D721Med (cell line): ENCODE results near the gene ADGRB2.

Source experiments
- DNase-seq: peaks from one replicate; pipeline ENCODE4 v3.0.0; 2011; ENCODE audit warnings: low spot score; ENCODE audit not compliant: insufficient read length
- FAIRE-seq: peaks from 2 replicates; lab custom pipeline; 2011; peaks lifted over from hg19 to GRCh38; lab: Jason Lieb, UNC
- TF ChIP-seq, protein P1 (sequence below): IDR thresholded peaks from 2 replicates; pipeline ENCODE4 v1.5.1; 2012; ENCODE audit warnings: mild to moderate bottlenecking, control low read depth; ENCODE audit not compliant: insufficient read depth; ENCODE audit errors: missing control alignments

The ADGRB2 gene

DNA sequence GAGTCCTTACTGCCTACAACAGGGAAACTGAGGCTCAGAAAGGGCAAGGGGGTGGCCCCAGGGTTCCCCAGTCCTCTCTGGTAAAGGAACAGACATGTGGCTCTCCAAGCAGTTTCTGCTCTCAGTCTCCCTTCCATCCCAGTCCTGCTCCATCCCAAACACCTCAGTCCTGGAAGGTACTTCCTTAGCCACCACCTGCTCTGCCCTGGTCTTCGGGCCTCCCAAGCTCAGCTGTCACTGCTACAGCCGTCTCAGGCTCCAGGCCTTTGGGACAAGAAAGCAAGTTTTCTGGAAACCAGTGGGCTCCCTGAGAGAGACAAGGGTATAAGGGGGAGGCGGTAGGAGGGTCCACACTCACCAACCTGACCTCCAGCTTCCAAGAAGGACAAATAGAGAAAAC, 23.1 kb upstream of the ADGRB2 start:
- TF ChIP-seq, protein P1, sequence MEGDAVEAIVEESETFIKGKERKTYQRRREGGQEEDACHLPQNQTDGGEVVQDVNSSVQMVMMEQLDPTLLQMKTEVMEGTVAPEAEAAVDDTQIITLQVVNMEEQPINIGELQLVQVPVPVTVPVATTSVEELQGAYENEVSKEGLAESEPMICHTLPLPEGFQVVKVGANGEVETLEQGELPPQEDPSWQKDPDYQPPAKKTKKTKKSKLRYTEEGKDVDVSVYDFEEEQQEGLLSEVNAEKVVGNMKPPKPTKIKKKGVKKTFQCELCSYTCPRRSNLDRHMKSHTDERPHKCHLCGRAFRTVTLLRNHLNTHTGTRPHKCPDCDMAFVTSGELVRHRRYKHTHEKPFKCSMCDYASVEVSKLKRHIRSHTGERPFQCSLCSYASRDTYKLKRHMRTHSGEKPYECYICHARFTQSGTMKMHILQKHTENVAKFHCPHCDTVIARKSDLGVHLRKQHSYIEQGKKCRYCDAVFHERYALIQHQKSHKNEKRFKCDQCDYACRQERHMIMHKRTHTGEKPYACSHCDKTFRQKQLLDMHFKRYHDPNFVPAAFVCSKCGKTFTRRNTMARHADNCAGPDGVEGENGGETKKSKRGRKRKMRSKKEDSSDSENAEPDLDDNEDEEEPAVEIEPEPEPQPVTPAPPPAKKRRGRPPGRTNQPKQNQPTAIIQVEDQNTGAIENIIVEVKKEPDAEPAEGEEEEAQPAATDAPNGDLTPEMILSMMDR, result no peak
- no peak for DNase-seq
- no peak for FAIRE-seq

DNA sequence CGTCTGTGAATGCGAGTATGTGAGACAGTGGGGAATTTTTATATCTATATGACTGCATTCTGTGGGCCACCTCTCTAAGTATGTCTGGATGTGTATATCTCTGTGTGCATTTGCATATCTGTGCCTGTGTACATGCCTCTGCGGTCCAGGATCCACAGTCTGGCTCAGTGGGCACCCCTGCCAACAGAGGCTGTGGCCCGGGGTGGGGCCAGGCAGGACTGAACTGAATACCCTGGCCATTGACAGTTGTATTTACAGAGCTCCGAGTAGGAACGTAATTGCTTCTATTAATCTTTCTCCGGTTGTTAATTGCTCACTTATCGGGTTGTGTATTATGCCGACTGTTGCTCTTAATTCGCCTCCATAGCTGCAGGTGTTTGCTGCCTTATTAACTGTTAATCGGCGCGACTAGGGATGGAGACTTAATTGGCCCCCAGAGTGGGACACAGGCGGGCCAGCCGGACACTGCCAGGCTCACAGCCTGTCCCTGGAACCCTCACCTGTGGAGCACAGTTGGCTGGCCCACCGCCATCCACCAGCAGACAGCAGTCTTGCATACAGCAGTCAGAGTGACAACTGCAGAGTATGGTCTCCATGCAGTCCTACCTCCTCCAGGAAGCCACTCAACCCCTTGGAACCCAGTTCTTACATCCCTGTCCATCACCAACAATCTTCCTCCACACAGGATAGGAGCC, 22.4 kb upstream of the ADGRB2 start:
- TF ChIP-seq, protein P1, result no peak
- DNase-seq (no peak), FAIRE-seq (no peak)

DNA sequence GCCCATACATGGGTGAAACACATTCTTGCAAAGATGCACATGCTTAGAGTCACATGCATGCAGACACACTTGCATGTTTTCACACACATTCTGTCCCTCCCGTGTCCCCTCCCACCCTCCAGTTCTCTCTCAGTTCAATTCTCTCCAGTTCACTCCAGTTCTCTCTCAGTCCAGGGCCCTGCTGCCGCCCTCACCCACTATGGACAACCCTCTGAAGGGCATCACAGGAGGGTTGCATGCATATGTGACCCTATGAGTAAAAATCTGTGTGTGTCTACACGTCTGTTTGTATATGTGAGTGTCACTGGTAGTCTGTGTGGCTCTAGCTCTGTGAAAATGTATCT, 21.8 kb upstream of the ADGRB2 start:
- no peak for FAIRE-seq

DNA sequence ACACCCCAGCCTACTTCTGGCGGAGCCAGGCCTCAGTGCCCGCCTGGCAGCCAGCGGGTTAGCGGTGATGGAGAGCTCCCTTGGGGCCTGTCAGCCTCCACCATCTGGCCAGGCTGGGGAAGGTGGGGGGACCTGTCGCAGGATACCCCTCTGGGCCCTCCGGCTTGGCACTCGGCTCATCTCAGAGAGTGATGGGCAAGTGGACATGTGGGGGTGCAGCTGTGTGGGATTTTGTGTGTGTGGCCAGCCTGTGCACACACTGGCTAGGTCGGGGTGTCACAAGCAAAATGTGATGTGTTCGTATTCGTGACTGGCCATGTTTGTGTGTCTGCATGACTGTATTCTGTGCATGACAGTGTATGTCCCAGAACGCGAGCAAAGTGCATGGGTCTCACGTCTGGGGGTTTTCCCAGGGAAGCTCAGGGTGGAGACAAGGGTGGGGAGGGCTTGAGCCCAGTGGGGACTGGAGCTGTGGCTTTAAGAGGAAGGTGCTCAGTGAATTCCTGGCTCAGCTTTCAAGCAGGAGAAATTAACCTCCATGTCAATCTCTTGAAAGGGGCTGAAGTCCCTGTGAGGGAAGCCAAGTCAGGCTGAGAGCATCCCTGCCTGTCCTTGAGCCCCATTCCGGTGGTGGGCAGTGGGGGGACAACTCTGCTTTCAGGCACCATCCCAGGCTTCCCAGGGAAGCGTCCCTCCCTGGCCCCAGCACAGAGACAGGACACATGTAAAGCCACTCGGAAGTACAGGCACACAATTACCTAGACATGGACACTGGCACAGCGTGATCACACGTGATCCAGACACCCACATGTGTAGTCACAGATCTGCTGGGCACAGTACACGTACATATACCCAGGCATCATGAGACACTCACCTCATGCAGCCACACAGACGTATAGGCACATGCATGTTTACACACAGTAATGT, 21.1 kb upstream of the ADGRB2 start:
- no peak for DNase-seq
- no peak for FAIRE-seq
- TF ChIP-seq, protein P1, result no peak

More for the DNA sequence above, 21.8 kb upstream of the ADGRB2 start:
- no peak for DNase-seq
- TF ChIP-seq, protein P1, result no peak

DNA sequence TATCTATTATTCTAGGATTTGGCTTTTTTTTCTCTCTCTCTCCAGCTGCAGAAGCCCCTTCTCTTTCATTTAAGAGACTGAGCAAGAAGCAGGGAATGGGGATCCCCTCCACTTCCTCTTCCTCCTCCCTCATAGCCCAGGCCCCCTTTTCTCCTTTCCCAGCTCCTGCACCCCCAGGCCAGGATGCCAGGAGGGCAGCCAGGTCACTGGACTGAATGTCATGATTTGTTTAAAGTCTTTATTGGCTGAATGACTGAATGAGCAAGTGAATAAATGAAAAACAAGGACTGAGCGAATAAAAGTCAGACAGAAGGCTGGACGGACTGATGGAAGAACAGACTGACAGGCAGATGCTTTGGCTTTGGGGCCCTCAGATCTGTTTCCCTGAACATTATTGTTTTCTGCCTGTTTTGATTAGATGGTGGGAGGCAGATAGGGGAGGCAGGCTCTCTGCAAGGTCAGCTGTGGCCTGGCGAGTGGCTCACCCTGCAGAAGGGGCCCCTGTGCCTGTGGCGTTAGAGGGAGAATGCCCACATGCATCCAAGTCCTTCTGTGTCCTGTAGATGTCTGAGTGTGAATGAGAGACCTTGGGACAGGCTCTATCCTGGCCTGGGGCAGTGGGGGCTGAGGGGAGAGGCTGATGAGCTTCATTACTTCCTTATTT, 20.3 kb upstream of the ADGRB2 start:
- TF ChIP-seq, protein P1, result no peak
- FAIRE-seq, result no peak

DNA sequence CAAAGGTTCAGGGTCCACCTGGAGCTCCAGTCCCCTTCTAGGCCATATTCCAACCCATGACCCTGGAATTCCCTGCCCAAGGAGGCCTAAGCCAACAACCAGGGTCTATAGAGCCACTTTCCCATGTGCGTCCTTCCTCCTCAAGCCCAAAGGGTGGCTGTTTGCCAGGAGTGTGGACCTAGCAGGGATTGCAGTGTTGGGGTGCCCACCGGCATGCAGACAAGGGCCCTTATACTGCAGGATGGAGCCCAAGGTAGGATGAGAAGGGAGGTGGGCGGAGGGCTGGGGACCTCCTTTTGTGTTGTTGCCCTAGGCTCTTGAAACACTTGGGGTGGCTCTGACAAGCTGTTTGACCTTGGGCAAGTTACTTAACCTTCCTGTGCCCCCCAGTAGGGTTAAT, 19.7 kb upstream of the ADGRB2 start:
- FAIRE-seq, result no peak
- TF ChIP-seq, protein P1, result no peak
- DNase-seq, result no peak

More for the DNA sequence above, 20.3 kb upstream of the ADGRB2 start:
- no peak for DNase-seq
